COLO668 (cell line): ENCODE data around the gene MPO.

ENCODE experiments used
- DNase-seq: peaks from one replicate; lab custom pipeline; 2025; ENCODE audit not compliant: unreplicated experiment; lab: John Stamatoyannopoulos, UW

Gene MPO, protein sequence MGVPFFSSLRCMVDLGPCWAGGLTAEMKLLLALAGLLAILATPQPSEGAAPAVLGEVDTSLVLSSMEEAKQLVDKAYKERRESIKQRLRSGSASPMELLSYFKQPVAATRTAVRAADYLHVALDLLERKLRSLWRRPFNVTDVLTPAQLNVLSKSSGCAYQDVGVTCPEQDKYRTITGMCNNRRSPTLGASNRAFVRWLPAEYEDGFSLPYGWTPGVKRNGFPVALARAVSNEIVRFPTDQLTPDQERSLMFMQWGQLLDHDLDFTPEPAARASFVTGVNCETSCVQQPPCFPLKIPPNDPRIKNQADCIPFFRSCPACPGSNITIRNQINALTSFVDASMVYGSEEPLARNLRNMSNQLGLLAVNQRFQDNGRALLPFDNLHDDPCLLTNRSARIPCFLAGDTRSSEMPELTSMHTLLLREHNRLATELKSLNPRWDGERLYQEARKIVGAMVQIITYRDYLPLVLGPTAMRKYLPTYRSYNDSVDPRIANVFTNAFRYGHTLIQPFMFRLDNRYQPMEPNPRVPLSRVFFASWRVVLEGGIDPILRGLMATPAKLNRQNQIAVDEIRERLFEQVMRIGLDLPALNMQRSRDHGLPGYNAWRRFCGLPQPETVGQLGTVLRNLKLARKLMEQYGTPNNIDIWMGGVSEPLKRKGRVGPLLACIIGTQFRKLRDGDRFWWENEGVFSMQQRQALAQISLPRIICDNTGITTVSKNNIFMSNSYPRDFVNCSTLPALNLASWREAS

DNA sequence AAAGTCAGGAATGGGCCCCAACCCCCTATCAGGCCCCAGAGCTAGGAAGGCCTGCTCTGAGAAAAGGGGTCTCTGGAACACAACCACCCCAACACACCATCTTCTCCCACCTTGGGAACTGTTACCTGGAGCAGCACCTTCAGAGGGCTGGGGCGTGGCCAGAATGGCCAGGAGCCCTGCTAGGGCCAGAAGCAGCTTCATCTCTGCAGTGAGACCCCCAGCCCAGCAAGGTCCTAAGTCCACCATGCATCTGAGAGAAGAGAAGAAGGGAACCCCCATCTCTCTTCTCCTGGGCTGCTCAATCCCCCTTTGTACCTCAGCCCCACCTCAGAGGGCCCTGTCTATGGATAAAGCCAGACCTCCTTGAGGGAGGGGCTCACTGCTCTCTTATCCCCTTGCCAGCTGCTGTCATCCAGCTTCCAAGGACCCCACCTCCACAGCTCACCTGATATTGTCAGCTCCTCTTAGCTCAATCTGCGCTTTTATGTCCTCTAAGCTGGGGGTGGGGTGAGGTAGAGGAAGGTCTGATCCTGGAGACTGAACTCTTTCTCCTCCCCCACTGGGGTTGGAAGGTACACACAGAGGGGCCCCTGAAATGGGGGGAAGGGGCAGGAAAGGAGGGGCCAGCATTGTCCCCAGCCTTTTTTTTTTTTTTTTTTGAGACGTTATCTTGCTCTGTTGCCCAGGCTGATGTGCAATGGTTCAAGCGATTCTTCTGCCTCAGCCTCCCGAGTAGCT is at the start of gene MPO:
Gene MPO, minus strand, starts transcription at position 456 of the 738 bp plus-strand sequence. Its CDS starts 177 bp downstream, at position 279.
- no peak for DNase-seq

DNA sequence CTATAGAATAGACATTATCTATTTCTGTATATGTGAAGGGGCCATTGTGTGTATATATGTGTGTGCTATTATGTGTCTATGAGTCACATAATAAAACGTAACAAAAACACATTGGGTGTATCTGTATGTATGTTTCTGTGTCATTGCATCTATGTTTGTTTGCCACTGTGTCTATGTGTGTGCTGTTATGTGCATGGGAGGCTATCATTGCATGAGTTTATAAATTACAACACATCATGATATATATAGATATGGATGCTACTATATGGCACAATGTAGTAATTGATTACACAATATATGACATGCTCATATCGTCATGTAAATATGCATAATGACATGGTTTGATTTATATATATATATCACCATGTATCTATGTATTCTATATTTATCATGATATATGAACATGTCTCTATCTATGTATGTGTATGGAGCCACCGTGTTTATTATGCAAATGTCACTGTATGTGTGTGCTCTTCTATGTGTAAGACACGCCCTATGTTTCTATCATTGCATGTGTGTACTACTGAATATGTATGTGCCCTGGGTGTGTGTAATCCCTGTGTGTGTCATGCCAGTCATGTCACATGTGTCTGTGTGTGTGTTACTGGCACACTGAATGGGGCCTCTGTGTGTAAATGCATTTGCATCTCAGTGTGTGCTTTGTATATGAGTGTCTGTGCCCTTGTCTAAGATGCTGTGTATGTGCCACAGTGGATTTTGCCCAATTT is 49.2 kb upstream of the MPO start:
- no peak for DNase-seq

DNA sequence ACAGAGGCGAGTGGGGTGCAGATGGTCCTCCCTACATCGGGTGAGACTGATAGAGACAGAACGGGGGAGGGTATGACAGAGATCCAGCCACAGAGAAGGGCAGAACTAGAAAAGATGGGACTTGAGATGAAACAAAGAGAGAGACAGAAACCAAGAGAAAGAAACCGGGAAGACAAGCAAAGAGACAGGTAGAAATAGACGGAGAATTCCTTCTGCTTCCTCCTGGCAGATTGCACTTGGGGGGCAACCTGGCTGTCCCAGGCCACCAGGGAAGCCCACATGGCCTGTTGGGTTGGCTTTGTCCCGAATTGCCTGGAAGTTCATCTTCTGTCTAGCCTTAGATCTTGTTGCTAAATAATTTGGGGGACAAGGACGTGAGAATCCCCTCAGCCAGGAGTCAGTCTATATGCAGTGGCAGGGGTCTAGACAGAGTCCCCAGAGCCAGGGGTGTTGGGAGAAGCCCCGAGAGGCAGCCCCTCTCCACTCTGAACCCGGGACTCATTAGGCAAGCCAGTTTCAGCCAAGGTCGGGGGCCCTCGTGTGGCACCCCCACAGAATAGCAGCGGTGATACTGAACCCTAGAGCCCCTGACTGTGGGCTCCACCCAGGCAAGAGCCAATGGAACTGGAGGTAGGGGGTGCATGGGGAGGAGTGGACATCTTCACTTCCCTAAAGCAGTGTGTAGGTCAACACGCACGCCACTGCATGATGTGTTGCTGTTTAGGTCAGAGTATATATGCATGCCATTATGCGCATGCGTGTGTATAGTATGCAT is 48.5 kb upstream of the MPO start:
- DNase-seq: peak; percentile 4

DNA sequence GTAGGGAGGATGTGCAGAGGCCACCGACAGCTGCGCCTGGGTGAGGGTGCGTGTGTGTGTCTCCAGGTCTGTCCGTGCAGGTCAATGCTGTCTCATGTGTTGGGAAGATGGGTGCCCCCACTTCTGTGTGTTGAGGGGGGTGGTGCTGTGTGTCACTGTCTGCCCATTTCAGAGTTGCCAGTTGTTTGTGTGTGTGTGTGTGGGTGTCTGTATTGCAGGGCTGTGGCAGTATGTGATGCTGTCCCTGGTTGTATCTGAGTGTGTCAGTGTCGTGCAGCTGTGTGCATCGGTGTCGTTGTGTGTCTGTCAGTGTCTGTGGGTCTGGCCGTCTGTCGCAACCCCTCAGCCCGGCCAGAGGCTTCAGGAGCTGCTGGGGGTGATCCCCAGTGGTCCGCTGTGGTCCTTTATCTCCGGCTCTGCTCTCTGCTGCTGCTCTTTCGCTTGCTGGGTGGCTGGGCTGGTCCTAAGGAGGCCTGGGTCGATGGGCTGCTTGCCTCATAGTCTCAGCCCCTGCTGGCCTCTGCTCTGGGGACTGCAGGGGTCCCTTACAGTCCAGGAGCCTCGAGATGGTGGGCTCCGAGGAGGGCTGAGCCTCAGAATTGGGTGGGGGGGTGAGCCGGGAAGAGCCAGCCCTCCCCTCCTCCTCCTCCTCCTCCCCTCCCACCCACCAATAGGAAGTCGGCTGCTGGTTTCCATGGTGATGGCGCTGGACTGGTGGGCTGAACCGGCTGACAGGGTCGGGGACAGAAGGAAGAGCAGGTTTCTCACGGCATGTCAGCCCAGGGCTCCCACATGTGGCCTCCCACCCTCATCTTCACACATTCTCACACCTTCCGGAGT is 47.7 kb upstream of the MPO start, which contains the start of gene TSPOAP1:
Gene TSPOAP1, minus strand, starts transcription at position 601 of the 840 bp plus-strand sequence. CDS start 875 bp downstream, outside the sequence.
- DNase-seq: no peak

DNA sequence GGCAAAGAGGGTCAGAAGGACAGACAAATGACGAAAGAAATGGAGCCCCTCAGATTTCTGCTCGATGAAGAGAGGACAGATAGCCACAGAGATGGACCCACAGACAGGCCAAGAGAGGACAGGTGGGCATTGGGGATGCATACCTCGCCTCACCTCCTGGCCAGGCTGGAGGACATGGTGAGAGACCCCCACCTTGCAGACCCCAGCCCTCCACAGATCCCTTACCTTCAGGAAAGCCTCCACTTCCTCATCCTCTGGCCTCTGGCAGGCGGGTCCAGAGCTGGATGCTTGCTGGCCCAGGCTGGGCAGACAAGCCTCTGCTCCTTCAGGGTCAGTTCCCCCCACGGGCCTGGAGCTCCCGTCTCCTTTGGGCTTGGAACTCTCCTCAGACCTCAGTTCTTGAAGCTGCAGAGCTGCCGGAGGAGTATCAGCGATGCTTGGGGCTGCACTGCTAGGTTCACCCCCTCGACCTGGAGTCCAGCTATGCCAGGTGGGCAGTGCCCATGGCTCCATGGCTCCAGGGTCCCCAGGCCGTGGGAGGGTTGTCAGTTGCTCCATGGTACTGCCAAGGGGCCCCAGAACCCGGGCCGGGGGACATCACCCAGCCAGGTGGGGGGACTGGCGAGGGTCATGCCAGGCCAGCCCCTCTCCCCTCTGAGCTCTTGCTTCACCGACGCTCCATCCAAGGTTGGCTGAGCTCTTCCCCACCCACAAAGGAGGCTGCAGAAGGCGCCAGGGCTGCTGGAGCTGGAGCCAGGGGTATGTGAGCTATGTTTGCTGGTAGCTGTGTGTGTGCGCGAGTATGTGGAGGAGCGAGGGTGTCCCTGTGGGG is 46.8 kb upstream of the MPO start:
- no peak for DNase-seq

DNA sequence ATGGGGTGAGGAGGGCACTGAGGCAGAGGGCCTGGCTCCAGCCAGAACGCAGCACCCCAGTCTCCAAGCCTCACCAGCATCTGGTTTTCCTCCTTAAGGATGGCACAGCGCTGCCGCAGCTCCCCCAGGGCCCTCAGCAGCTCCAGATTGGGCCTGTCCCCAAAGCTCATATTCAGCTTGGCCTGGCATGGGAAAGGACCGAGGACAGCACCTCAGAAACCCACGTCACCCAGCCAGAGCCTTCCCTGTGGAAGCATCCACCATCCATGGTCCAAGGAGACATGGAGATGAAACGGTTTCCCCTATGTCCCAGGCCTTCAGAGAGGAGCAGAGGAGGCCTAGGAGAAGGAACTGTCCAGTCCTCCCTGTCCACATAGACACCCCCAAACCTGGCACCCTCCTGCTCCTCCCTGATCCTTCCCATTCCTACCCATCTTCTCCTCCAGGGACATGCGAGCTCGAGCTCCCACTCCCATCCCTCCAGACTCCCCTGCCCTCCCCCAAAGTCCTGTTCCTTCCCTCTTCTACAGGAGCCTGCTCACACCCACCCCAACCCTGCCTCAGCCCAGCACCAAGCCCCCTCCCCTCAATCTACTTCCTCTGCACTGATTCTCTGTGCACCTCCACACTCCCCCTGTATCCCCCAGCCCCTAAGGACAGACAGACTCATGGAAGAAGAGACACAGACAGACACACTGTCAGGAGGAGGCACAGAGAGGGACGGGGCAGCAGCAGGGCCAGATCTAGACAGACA is 46.1 kb upstream of the MPO start:
- DNase-seq: no peak

DNA sequence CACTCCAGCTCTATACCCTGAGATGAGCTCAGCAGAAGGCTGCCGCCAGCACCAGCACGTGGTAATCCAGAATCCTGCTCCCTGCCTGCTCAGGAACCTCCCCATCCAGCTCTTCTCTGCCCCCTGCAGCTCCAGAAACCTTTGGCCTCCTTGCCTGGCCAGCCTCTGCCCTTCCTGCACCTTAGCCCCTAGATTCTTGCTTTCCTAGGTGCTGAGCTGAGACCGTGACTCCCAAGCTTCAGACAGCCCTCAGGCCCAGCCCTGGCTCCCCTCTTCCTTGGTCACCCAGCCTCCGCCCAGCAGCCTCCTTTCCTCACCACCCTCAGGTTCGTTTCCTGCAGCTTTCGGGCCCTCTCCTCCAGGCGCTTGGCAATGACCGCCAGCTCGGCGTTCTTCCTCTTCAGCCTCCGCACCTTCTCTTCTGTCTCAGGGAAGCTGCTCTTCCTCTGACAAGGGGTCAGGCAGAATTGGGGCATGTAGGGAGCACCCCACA is 45.3 kb upstream of the MPO start:
- no peak for DNase-seq

DNA sequence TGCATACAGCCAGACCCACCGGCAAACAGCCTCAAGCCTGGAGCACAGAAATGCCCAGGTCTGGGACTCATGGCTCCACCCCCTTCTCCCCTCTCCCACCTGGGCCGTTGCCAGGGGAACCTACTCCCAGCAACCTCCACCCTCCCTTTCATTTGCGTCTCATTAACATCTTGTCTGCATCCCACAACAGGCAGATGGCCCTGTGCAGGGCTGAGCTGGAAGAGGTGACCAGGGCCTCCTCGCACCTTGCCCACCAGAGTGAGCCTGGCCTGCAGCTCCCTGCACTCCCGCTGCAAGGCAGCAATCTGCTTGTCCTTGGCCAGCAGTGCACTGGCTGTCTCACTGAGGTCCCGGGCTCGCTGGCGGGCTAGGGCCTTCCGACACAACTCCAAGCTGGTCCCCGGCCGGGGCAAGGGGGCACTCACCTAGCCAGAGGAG is 44.6 kb upstream of the MPO start:
- peak; percentile 25 for DNase-seq

DNA sequence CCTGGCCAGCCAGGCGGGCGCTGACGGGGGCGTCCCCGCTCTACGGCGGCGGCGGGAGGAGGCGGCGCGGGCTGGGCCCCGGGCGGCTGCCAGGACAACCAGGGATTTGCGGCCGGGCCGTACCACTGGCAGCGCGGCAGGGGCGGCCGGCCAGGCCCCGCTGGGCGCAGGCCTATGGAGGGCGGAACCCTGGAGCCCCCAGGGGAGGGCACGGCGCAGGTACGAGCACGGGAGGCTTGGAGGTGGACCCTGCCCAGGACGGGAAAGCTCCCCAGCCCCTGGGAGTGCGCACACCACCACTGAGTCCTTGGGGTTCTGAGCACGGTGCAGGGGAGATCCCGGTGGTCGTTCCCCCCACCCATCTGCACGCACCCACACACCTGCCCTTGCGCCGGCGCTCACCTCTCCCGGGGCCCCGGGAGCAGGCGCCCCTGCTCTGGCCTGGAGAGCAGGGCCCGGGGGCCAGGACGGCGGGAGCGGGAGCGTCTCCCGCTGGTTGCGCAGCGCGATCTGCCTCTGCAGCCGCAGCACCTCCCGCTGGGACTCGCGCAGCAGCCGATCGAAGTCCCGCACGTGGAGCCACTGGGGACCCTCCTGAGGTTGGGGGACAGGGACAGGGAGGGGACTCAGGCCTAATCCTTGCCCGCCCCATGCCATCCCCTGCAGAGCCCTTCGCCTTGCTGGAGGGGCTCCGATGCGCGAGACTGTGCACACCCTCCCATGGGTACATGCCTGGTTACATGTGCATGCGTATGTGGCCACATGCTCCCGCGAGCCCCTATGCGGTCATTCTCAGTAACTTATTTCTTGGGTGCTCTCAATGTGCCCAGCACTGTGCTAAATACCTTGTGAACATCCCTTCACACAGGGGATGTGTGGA is 43.9 kb upstream of the MPO start:
- peak; percentile 61 for DNase-seq

DNA sequence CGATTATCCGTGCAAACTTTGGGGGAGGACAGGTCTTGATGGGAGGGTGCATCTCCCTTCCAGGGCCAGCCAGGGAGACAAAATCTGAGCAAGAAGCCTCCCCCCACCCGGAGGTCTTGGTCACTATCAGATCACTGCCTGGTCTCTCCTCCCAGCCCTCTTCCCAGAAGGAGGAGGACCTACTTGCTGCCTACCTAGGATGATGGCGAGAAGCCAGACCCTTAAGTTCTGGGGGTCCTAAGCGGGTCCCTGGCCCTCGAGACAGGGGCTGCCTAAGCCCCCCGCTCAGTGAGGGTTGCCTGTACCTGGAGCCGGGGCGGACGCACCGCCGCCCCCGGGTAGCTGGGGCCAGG is 43.3 kb upstream of the MPO start:
- no peak for DNase-seq

DNA sequence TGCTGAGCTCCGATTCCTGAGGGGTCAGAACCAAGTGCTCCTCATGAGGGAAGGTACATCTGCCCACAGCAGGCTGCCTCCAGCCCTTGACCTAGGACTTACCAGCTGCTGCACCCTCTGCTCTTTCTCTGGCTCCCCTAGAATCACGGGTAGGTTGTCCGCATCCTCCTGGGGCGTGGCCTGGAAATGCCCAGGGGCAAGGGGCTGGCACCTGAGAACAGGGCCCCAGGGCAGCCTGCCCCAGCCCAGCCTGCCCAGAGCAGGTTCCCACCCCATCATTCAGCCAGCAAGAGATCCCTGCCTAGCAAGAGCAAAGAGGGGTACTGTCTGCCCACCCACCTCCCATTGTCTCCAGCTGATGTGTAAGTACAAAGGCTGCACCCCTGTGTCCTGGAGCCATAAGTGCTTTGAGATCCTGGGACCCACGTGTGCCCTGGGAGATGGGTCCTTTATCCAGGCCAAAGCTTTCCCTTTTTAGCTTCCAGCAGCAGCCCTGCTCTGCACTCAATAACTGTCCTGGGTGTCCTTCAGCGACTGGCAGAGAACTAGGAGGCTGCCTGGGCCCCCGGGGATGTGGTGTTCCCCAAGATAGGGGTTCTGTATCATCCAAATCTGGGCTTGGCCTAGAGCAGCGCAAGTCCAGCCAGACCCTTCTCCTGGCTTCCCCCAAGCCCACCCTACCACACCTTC is 42.8 kb upstream of the MPO start:
- peak; percentile 0 for DNase-seq

DNA sequence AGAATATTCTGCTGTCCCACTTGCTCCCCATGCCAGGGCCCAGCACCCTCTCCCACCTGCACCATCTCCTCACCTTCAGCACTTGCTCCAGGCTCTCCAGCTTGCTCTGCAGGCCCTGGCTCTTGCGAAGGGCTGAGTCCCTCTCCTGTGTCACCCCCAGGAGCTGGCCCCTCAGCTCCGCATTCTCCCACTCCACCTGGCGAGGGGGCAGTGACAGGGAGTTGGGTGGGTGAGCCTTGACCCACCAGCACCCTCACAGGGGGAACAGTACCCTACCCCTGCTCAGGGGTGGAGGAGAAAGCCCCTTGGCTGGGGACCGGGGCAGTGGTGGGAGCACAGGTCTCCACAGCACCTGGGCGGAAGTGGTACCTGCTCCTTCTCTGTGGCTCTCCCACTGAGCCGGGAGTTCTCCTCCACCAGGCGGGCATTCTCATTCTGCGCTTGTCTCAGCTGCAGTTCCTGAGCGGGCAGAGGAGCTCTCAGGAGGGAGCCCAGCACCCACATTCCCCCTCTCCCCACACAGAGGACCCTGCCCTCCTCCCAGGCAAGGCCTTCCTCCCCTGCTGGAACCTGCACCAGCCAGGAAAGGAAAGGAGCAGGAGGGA is 41.9 kb upstream of the MPO start:
- no peak for DNase-seq

DNA sequence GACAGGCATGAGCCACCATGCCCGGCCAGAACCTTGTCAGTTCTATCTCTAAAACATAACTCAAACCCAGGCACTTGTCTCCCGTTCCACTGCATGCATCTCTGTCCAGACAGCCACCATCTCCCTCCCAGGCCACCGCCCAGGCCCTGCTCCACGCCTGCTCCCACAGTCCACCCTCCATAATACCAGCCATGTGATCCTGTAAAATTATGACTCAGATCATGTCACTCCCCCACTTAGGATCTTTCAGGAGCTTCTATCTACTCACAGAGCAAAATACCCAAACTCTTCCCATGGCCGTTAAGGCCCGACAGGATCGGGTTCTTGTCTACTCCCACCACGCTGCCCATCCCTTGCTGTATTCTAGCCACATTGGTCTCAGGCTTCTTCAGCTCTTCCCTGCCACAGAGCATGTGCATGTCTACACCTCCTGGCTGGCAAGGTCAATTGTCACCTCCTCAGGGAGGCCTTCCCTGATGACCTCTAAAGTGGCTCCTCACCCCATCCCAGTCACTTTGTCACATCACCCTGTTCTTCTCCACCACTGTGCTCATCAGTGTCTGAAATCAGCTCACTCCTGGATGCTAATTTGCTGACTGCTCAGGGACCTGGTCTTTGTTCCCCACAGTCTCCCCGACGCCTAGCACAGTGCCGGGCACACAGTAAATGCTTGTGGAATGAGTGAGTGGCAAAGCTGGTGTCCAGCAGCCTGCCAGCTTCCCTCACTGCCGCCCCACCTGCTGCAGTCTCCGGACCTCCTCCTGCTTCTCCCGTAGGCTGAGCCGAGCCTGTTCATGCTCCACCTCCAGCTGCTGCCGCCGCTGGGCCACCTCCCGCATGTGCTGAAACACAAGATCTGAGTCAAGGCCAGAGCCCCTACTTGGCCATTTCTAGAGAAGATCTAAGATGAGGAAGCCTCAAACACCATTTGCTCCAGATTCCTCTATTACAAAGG is 41.1 kb upstream of the MPO start:
- no peak for DNase-seq

DNA sequence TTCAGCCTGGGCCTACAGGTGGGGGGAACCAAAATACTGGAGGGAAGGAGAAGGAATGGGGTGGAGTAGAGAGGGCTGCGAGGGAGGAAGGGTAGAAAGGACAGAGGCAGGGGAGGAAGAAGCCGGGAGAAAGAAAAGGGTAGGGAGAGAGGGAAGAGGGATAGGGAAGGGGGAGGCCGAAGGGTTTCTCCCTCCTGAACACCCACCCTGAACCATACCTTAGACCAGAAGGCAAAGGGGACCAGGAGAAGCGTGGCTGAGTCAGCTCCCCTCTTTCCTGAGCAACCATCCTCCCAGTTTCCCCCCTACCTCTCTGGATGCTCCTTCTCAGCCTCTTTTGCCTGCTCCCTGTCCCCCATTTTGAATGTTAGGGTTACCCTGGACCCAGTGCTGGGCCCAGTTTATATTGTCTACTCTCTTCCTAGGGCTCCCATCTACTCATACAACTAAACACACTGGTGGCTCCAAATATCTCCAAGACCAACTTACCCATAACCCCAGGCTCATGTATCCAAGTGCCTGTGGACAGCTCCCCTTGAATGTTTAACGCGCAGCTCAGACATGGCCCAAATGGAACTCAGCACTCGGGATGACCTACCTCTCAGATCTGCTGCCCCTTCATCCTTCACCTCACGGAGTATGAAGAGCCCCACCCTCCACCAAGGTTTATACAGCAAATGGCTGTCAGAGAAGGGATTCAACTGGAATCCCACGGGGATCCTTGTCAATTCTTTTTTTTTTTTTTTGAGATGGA is 40.0 kb upstream of the MPO start:
- no peak for DNase-seq
